NCI-H1048 (cell line): ENCODE results near the gene FAM187B.
"Not testable (repeated sequence)": the region's sequence is repeated elsewhere in the genome, so short reads cannot be mapped to it uniquely, and the experiment has no call there.

Experiments used
- DNase-seq: peaks from one replicate; lab custom pipeline; 2025; lab: John Stamatoyannopoulos, UW

The FAM187B gene

DNA sequence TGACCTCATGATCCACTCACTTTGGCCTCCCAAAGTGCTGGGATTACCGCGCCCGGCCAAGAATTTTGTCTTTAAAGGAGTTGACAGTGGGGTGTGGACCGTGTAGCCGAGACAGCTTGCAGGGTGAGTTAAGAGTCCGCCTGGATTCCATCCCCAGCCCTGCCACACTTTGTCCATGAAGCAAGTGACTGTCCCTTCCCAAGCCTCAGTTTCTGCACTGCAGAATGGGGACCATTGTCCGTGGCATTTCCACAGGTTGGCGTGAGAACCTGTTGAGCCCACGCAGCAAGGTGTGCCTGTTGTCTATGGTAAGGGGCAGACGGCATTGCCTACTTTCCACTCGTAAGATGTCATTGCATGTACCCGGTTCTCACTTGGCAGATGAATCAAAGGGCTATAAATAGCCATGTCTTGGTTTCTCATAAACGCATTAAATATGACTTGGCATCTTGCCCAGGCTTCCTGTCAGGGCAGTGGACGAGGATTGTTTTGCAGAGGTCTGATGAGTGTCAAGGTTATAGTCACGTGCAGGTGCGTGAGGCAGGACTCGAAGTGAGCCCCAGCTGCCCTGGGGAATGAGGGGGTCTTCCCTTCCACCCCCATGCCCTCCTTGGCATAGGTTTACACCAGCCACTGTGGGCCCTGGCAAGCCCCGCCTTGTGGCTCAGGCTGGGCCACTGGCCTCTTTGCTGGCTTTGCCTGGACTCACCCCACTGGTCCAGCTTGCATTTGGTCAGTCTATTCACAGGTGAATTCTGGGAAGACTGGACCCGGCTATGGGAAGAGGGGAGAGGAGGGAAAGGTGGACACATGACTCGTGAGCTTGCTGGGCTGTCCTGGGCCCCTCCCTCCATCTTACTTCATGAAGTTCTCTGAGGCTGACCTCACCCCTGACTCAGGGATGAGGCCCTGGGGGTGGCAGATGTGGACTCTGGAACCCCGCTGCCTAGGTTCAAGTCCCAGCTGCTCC, 14.6 kb downstream of the FAM187B start:
- peak; percentile 25 for DNase-seq

DNA sequence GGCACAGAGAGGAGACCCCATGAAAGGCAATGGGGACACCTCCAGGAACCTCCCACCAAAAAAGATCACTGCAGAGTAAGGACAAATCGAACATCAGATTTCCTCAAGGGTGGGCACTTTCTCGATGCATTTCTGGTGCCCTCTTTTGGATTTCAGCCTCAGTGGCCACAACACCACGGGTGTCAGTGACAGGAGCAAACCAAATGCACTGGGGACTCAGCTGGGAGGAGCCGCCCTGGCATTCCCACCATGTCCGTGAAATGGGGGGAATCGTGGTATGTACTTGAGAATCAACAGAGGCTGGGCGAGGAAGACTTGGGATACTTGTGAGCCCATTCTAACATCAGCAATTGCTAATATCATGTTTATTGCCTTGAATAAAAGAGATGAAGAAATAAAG, 16.3 kb downstream of the FAM187B start:
- no peak for DNase-seq

DNA sequence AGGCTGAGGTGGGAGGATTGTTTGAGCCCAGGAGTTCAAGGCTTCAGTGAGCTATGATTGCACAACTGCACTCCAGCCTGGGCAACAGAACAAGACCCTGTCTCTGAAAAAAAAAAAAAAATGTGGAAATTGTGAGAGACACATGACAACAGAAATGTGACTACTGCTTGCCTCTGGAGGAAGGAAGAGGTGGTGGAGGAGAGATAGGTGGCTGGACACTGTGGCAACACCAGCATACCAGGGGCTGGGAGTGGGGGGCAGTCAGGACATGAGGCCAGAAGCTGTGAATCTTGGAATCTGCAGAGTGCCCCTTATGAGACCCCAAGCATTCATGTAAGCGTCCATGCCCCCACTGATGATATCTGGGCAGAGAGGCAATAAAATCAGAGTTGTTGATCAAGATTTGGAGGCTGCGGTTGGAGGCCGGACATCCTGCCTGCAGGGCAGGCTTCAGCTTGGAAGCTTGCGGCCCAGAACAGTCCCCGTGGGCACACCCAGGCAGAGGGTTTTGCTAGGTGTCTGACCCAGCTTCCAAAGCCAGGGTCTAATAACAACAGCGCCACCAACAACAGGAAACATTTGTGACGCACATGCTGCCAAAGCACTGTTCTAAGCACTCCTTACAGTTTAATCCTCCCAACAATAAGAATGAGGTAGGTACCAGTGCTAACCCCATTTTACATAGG, 16.9 kb downstream of the FAM187B start:
- DNase-seq: no peak

DNA sequence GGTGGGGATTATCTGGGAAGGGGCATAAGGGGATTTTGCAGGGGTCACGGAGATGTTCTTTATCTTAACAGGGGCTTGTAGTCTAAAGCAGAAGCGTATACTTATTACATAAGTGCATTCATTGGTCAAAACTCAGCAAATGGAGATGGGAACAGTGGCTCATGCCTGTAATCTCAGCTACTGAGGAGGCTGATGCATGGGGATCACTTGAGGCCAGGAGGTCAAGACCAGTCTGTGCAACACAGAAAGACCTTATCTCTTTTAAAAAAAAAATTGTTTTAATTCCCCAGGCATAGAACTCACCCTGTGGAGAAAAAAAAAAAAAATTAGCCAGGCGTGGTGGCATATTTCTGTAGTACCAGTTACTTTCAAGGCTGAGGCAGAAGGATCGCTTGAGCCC, 18.9 kb downstream of the FAM187B start:
- no peak for DNase-seq

DNA sequence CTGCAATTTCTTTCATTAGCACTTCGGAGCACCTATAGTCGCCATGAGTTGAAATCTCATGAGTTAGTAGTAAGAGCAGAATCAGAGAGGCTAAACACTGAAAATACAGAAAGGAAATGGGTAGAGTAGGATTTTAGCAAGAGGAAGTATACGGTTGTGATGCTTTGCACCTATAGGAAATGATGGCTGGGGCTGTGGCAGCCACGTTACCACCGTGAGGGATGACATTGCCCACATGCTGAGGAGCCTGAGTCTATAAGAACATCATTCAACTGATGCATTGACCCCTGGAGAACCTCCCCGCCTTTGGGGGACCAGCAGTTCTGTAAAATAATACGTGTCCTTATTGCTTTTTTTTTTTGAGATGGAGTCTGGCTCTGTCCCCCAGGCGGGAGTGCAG, 20.4 kb downstream of the FAM187B start:
- no peak for DNase-seq

DNA sequence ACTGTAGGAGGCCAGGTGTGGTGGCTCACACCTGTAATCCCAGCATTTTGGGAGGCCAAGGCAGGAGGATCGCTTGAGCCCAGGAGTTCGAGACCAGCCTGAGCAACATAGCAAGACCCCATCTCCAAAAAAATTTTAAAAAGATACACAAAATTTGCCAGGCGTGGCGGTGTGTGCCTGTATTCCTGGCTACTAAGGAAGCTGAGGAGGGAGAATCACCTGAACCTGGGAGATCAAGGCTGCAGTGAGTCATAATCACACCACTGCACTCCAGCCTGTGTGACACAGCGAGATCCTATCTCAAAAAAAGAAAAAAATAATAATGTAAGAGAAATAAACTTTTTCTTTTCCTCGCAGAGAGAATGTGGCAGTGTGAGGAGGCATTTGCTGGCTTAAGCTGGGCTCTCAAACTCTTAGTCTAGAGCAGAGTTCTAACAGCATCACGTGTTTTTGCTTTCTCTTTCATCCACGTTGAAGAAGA, 21.1 kb downstream of the FAM187B start:
- DNase-seq: no peak

DNA sequence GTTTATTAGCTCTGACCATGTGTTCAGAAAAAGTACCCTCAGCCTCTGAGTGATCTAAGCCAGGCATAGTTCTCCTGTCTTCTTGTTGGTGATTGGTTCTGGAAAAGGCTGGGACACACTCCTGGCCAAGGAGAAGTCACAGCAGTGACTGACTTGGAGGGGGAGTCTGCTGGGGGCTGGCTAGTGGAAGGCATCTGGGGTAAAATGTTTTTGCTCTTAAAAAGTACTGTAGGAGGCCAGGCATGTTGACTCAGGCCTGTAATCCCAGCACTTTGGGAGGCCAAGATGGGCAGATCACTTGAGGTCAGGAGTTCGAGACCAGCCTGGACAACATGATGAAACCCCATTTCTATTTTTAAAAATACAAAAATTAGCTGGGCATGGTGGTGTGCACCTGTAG, 21.7 kb downstream of the FAM187B start:
- DNase-seq: no peak

DNA sequence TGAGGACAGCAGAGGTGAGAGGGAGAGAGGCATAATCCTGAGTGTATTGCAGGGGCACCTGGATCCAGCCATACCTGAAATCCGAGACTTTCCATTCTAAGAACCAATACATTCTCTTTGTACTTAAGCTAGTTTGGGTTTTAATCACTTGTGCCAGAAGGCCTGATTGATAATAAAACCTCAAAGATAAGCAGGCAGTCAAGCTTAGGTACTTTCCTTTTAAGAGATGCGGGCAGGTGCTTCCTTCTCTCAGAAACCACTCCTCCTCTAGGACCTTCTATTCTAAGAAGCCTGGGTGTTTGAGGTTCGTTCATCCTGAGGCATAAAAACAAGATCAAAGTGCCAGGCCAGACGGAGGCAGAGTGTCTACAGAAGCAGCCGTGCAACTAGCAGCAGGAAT, 22.2 kb downstream of the FAM187B start:
- no peak for DNase-seq

DNA sequence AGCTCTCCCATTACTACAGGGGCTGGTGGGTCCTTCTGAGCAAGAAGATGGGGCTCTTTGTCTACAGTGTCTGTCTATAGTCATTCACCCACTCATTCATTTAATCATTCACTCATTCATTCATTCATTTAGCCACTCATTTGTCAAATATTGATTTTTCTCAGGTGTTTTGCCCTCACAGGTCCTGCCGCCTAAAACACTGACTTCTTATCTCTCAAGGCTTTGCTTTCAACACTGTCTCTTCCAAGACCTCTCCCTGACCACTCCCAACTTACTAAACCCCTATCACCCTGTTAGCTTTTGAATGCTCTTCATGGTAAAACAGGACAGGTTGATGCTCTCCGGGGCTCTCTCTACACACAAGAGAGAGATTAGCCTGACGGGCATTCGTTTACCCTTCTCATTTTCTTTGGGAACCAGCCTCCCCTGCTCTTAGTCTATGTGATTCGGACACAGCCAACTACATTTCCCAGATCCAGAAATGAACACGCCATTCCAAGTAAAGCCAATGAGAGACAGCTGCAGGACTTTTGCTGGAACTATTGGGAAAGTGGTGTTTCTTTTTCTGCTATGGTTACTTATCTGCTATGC, 22.7 kb downstream of the FAM187B start:
- DNase-seq: no peak

DNA sequence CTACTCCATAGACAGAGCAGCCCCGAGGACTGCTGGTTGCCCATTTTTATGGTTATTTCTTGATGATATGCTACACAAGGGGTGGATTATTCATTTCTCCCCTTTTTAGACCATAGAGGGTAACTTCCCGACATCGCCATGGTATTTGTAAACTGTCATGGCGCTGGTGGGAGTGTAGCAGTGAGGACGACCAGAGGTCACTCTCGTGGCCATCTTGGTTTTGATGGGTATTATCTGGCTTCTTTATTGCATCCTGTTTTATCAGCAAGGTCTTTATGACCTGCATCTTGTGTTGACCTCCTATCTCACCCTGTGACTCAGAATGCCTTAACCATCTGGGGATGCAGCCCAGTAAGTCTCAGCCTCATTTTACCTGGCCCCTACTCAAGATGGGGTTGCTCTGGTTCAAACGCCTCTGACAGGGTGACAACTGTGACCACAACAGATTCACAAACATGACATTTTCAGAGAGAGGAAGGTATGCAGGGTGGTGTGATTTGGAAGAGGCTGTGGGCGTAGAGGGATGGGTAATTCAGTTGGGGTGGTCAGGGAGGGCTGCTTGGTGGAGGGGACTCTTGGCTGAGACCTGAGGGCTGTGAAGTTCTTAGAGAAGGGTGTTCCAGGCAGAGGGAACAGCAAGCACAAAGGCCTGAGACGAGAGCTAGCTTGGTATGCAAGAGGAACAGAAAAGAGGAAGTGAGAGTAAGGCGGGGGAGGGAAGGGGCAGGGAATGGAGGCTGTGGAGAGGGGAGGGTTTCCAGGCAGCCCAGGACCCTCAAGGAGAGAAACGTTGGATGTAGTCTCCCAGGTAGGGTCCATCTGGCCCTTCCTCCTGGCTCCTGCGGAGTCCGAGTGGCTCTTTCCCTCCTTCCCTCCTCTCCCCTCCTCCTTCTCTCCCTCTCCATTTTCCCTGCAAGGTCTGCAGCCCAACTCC, 23.5 kb downstream of the FAM187B start:
- DNase-seq: no peak

DNA sequence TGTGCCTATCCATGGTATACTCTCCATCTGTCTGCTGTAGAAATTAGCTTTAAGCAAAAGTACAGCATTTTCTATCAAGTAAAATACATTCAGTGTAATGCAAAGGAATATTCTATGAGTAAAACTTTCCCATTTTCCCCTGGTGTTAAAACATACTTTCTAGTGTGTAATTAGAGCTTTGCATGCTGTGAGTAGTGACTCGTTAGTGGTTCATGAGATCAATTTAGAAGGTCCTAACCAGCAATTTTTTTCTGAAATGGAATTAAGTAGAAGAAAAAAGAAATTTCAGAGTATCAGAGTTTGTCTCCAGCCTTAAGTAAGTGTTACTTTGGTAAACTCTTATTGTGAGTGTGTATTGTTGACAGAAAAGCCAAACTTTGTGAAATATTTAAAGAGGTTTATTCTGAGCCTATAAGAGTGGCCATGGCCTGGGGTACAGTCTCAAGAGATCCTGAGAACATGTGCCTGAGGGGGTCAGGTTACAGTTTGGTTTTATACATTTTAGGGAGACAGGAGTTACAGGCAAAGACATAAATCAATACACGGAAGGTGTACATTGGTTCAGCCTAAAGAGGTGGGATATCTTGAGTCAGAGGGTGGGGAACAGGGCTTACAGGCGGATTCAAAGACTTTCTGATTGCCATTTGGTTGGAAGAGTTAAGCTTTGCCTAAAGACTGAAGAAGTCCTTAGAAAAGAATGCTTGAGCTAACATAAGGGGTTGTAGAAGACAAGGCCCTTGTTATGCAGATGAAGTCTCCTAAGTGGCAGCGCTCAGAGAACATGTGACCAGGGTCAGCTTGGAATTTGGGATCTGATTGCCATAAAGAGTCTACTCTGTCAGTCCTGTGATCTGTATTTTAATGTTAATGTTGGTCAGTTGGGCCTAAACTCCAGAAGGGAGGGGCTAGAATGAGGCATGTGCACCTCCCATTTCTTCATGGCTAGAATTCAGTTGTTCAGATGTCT, 25.5 kb downstream of the FAM187B start:
- no peak for DNase-seq

DNA sequence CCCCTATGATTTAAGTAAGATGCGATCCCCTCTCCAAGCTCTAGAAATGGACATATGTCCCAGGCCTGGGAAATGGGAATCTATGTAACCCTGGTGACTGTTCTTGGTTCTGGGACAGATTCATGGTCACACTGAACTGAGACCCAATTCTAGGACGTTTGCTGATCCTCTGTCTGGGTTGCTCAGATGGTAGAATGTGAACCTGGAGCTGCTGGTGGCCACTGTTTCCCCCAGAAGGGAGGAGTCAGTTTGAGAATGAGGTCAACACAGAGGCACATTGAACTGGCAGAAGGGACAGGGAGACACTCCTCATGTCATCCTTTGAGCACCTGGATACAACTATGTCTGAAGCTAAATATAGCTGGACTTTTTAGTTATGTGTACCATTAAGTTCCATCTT, 29.1 kb downstream of the FAM187B start:
- DNase-seq: no peak

DNA sequence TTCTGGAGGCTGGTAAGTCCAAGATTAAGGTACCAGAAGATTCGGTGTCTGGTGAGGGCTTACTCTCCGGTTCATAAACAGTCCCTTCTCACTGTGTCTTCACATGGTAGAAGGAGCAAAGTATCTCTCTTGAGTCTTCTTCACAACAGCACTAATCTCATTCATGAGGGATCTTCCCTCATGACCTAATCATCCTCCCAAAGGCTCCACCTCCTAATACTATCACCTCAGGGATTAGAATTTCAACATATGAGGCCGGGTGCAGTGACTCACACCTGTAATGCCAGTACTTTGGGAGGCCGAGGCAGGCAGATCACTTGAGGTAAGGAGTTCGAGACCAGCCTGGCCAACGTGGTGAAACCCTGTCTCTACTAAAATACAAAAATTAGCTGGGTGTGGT, 31.7 kb downstream of the FAM187B start:
- DNase-seq: not testable (repeated sequence)

DNA sequence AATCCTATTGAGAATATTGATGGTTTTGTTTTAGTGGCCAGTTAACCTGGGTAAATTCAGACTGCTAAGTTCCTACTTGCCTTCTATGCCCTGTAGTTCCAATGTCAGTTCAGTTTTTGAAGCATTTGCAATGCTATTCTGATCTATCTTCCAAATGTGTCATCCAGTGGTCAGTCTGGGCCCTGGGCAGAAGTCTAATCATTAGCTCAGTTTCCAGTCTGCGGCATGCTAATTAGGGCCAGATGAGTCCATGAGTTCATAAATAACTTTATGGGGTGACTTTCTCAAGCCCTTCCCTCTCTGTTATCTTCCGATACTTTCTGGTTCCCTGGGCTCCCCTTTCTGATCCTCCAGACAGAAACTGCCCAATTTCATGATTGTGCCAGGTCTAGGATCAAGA, 32.7 kb downstream of the FAM187B start:
- no peak for DNase-seq

DNA sequence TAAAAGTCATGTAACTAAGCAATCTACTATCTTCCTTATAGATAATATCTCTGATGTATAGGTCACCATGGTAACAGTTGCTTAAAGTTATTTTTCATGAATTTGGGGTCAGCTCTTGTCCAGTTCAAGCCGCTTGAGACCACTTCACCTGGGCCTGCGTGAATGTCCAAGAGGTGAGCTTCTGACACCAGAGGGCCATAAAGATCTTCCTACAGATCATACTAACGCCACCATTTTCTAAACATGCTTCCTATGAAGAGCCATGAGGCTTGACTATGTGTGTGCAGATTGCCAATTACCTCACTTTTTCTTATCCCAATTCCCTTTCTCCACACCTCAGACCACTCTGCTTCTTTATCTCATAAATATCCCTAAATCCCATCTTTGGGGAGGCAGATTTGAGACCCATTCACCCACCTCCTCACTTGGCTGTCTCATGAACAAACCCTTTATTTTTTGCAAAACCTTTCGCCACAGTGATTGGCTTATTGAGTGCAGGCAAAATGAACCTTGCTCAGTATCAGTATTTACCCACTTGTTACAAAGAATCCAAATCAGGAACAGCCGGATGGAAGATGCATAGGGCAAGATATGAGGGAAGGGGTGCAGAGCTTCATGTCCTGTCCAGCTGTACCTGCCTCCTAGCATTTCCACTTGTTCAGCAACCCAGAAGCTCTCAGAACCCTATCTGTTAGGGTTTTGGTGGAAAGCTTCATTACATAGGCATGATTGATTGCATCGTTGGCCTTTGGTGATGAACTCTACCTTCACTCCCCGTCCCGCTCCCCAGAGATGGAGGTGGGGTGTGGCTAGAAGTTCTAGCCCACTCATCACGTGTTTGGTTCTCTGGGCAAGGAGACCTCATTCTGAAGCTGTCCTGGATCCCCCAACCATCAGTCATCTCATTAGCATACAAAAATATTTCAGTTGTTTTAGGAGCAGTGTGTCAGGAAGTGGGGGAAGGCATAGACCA, 34.2 kb downstream of the FAM187B start:
- no peak for DNase-seq

DNA sequence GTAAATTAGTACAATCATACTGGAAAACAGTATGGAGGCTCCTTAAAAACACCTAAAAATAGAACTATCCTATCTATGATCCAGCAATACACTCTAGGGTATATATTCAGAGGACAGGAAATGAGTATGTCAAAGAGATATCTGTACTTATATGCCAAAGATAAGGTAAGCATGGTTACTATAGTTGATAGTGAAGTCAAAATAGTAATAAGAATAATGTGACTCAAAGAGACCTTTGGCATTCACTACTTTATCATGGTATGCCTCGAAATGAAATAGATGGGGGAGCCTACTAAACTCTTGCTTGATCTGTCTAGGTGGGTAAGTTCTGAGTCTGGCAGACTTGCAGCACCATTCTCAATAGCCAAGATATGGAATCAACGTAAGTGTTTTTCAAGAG, 43.7 kb downstream of the FAM187B start:
- DNase-seq: no peak

DNA sequence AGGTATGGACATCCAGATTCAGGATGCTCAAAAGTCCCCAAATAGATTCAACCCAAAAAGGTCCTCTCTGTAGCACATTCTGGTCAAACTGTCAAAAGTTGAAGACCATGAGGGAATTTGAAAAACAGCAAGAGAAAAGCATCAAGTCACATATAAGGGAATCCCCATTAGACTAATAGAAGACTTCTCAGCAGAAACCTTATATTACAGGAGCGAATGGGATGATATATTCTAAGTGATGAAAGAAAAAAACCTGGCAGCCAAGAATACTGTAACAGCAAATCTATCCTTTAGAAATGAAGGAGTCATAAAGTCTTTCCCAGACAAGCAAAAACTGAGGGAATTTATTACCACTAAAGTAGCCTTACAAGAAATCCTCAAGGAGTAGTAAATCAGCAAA, 44.3 kb downstream of the FAM187B start:
- no peak for DNase-seq

DNA sequence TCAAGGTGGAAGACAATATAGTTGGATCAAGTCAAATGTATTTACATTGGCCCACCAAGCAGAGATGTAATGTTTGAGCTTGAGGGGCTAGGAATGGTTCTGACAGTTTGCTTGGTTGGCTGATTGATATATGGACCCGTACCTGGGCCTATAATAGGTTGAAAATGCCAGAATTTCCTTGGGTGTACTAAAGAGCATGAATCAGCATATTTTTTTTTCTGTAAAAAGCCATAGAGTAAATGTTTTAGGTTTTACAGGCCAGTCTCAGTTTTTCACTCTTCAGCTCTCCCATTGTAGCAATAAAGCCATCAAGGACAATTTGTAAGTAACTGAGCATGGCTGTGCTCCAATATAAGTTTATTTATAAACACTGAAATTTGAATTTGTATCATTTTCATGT, 47.2 kb downstream of the FAM187B start:
- no peak for DNase-seq

DNA sequence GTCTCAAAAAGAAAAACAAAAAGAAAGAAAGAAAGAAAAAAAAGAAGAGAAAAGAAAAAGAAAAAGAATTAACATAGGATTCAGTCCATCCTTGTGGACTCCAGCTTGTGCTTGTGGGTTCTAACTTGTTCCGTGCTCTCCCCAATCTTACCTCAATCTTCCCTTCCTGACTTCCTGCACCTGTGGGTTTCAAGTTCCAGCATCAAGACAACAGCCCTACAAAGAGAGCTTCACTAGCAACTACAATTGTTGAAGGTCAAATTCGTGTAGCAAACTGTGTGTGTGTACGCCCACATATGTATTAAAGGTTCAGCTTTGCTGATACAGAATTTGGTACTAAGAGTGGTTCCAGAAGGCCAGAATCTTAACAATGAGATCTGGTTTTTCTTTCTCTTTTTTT, 48.7 kb downstream of the FAM187B start:
- no peak for DNase-seq
